ENCODE measurements around the gene CHRD.
"Not testable (repeated sequence)": the region's sequence is repeated elsewhere in the genome, so short reads cannot be mapped to it uniquely, and the experiment has no call there.

The CHRD gene

DNA sequence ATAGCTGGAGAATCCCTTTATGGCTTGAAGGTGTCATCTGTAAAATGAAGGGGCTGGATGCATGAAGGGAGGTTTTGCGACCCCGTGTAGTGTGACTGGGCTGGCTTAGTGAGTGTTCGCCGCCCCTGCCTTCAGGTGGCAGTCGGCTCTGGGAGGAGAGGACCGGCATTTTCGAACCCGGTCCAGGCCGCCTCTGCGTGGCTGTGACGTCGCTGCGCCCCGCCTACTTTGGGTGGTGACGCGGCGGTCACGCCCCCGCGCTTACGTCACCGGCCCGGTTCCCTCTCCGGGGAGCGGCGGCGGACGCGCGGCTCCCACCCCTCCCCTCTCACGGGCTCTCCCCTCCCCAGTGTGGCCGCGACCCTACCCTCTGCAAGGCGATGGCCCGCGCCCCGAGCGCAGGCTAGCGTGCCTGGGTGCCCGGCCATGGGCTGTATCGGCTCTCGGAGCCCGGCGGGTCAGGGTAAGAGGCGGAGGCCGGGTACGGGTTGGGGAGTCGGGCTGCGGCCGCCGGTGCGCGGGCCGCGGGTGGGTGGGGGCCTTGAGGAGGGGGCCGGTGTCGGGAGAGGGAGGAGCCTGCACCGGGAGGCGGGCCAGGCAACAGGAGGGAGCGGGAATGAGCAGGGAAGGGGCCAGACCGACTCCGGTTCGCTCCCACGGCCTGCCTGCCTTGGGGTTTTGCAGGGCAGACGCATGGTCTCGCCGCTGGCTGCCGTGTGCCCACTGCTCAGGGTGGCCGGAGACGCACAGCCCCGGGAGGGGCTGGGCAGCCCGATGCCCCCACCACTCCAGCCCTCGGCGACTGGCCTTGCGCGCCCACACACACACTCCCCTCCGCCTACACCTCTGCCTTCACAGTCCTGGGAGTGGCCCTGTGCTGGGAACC lies 44.0 kb upstream of the CHRD start:
- ChIA-PET CTCF (no interaction called here), POLR2A (ENCODE audit: low non-redundant PET) (interaction anchor here (0.6 to 0.7 kb wide), 2 partner anchors 20 to 26 kb away, joined by 3 to 5 read pairs; partner anchors contain the start of genes CLCN2 and POLR2H)
- no peak for TF ChIP-seq CTCF (conservative IDR thresholded peaks at IDR 0.05; ENCODE audit: low read depth)
- DNase-seq (ENCODE audit: low spot score), result peak; percentile 76
- peak overlapping the region; percentile 94 for H3K27ac ChIP-seq

GRCh38 chr3:184336547-184337398 lies 43.1 kb upstream of the CHRD start:
- peak overlapping the region; percentile 94 for H3K27ac ChIP-seq
- POLR2A ChIA-PET (ENCODE audit: low non-redundant PET), result interaction anchor here (0.6 kb wide), 1 partner anchor 64 kb away, joined by 3 read pairs; no protein-coding TSS in a partner anchor
- CTCF ChIA-PET, result interaction anchor here (0.6 to 0.8 kb wide), 3 partner anchors 9 to 177 kb away, joined by 3 to 4 read pairs (median 3); no protein-coding TSS in a partner anchor
- TF ChIP-seq CTCF (conservative IDR thresholded peaks at IDR 0.05; ENCODE audit: low read depth), result no peak
- no peak for DNase-seq (ENCODE audit: low spot score)

DNA sequence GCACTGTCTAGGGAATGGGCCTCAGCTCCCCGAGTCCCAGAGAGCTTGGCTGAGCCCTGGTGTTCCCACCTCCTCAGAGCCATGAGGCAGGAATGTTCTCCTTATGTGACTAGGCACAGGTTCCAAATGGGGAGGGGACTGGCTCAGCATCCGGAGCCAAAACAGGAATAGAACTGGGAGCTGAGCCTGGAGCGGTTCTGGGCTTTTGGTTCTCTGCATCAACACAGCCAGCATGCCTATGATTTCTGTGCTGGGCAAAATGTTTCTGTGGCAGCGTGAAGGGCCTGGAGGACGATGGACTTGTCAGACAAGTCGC lies 42.5 kb upstream of the CHRD start, which contains the start of gene FAM131A:
Gene FAM131A, plus strand, starts transcription at position 202 of the 316 bp plus-strand sequence. Its CDS starts 31 bp downstream, at position 233.
- no peak for DNase-seq (ENCODE audit: low spot score)
- H3K27ac ChIP-seq, result peak within 1 kb of the TSS; percentile 94
- ChIA-PET CTCF (interaction anchor here (0.6 to 0.8 kb wide), 3 partner anchors 9 to 177 kb away, joined by 3 to 4 read pairs (median 3); no protein-coding TSS in a partner anchor), POLR2A (ENCODE audit: low non-redundant PET) (interaction anchor here (0.6 kb wide), 1 partner anchor 64 kb away, joined by 3 read pairs; no protein-coding TSS in a partner anchor)
- no peak for TF ChIP-seq CTCF (conservative IDR thresholded peaks at IDR 0.05; ENCODE audit: low read depth)

- no peak for DNase-seq (ENCODE audit: low spot score)
- TF ChIP-seq CTCF (conservative IDR thresholded peaks at IDR 0.05; ENCODE audit: low read depth), result no peak
- POLR2A ChIA-PET (ENCODE audit: low non-redundant PET), result no interaction called here
- CTCF ChIA-PET, result interaction anchor here (0.6 to 1.3 kb wide), 3 partner anchors 17 to 246 kb away, joined by 3 read pairs; no protein-coding TSS in a partner anchor
- peak overlapping the region; percentile 94 for H3K27ac ChIP-seq
Observed at GRCh38 chr3:184337981-184338380, 41.9 kb upstream of the CHRD start.

DNA sequence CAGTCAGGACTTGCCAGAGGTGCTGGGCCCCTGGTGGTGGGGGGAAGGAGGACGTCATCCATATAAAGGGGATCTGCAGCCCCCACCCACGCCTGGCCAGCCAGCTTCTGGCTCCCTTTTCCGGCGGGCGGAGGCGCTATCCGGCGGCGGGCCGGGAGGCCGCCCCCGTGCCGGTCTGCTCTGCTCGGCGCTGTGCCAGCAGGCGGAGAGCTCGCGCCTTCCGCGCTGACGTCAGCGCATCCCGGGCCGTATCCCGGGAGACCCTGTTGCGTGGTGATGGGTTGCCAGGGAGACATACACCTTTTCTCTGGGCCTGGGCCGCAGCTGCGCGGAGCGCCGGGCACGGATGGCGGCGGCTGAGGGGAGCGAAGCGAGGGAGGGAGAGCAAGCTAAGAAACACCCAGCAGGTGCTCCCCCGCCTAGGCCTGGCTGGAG lies 41.3 kb upstream of the CHRD start:
- no peak for TF ChIP-seq CTCF (conservative IDR thresholded peaks at IDR 0.05; ENCODE audit: low read depth)
- H3K27ac ChIP-seq, result peak overlapping the region; percentile 94
- DNase-seq (ENCODE audit: low spot score), result no peak
- CTCF ChIA-PET, result interaction anchor here (0.6 to 1.3 kb wide), 4 partner anchors 17 to 245 kb away, joined by 3 to 4 read pairs (median 3); no protein-coding TSS in a partner anchor
- POLR2A ChIA-PET (ENCODE audit: low non-redundant PET), result no interaction called here

DNA sequence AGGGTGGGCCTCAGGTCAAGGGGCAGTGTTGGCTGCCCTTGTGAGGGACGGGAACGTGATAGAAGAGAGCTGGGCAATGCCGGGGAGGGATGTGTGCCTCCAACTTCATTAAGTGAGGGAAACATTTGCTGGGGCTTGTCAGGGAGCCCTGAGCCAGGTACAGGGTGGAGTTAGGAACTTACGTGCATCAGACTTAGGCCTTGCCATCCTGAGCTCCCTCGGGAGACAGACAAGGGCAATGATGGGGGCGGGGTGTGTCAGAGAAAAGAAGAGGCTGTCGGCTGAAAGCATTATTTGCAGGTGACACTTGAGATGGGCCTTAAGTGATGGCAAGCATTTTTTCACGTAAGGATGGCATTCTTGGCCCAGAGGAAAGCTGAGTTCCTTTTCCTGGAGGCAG lies 40.9 kb upstream of the CHRD start:
- TF ChIP-seq CTCF (conservative IDR thresholded peaks at IDR 0.05; ENCODE audit: low read depth), result no peak
- peak overlapping the region; percentile 94 for H3K27ac ChIP-seq
- CTCF ChIA-PET, result interaction anchor here (0.7 to 1.3 kb wide), 4 partner anchors 12 to 19 kb away, joined by 3 to 4 read pairs (median 4); no protein-coding TSS in a partner anchor
- POLR2A ChIA-PET (ENCODE audit: low non-redundant PET), result no interaction called here
- DNase-seq (ENCODE audit: low spot score), result no peak

DNA sequence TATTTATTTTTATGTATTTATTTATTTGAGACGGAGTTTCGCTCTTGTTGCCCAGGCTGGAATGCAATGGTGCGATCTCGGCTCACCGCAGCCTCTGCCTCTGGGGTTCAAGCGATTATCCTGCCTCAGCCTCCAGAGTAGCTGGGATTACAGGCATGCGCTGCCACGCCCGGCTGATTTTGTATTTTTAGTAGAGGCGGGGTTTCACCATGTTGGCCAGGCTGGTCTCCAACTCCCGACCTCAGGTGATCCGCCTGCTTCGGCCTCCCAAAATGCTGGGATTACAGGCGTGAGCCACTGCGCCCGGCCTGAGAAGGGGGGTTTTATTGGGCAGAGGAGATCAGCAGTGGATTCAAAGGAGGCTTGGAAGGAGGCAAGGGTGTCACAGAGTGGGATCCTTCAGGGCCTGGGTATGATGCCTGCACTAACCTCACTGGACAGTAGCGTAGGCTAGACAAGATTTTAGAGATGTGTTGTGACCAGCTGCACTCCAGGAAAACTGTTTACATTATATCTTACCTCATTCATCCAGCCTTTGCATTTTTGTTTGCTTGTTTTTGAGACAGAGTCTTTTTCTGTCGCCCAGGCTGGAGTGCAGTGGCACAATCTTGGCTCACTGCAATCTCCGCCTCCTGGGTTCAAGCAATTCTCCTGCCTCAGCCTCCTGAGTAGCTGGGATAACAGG lies 40.3 kb upstream of the CHRD start:
- CTCF ChIA-PET, result interaction anchor here (0.7 to 0.9 kb wide), 2 partner anchors 12 to 14 kb away, joined by 3 to 4 read pairs; no protein-coding TSS in a partner anchor
- POLR2A ChIA-PET (ENCODE audit: low non-redundant PET); DNase-seq (ENCODE audit: low spot score): not testable (repeated sequence)
- peak overlapping the region; percentile 94 for H3K27ac ChIP-seq

All from RWPE1 (cell line).